Stimulated activated CD8-positive, alpha-beta memory T cell treated with anti-CD3 and anti-CD28 coated beads, Interleukin-12 subunit alpha, Interleukin-12 subunit beta, amount 100 ng/mL, for 4 hours (primary cell): ENCODE measurements around the gene ARHGEF7.
"Not testable (repeated sequence)": the region's sequence is repeated elsewhere in the genome, so short reads cannot be mapped to it uniquely, and the experiment has no call there.

Experiments used
- DNase-seq: peaks from one replicate; pipeline ENCODE4 v3.0.0-alpha.2; 2020; ENCODE audit warnings: low read depth

ARHGEF7 gene, protein sequence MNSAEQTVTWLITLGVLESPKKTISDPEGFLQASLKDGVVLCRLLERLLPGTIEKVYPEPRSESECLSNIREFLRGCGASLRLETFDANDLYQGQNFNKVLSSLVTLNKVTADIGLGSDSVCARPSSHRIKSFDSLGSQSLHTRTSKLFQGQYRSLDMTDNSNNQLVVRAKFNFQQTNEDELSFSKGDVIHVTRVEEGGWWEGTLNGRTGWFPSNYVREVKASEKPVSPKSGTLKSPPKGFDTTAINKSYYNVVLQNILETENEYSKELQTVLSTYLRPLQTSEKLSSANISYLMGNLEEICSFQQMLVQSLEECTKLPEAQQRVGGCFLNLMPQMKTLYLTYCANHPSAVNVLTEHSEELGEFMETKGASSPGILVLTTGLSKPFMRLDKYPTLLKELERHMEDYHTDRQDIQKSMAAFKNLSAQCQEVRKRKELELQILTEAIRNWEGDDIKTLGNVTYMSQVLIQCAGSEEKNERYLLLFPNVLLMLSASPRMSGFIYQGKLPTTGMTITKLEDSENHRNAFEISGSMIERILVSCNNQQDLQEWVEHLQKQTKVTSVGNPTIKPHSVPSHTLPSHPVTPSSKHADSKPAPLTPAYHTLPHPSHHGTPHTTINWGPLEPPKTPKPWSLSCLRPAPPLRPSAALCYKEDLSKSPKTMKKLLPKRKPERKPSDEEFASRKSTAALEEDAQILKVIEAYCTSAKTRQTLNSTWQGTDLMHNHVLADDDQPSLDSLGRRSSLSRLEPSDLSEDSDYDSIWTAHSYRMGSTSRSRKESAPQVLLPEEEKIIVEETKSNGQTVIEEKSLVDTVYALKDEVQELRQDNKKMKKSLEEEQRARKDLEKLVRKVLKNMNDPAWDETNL

GRCh38 chr13:111115061-111115964 lies at the start of gene ARHGEF7:
Gene ARHGEF7 (plus strand): TSS chr13:111115310. CDS start chr13:111115527, 217 bp downstream.
- no peak for DNase-seq

GRCh38 chr13:111065698-111066097 lies 49.4 kb upstream of the ARHGEF7 start:
- DNase-seq, result no peak

GRCh38 chr13:111066544-111066943 lies 48.6 kb upstream of the ARHGEF7 start:
- DNase-seq, result no peak

GRCh38 chr13:111068009-111068350 lies 47.1 kb upstream of the ARHGEF7 start:
- DNase-seq, result no peak

- DNase-seq, result not testable (repeated sequence)
Measured at GRCh38 chr13:111071120-111071519, 44.0 kb upstream of the ARHGEF7 start.

DNA sequence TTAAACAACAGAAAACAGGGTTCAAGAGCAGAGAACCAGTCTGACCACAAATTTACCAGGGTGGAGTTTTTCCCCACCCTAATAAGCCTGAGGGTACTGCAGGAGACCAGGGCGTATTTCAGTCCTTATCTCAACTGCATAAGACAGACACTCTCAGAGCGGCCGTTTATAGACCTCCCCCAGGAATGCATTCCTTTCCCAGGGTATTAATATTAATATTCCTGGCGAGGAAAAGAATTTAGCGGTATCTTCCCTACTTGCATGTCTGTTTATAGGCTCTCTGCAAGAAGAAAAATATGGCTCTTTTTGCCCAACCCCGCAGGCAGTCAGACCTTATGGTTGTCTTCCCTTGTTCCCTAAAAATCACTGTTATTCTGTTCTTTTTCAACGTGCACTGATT lies 43.6 kb upstream of the ARHGEF7 start:
- DNase-seq, result not testable (repeated sequence)

- DNase-seq, result no peak
Measured at GRCh38 chr13:111074826-111075225, 40.3 kb upstream of the ARHGEF7 start.

DNA sequence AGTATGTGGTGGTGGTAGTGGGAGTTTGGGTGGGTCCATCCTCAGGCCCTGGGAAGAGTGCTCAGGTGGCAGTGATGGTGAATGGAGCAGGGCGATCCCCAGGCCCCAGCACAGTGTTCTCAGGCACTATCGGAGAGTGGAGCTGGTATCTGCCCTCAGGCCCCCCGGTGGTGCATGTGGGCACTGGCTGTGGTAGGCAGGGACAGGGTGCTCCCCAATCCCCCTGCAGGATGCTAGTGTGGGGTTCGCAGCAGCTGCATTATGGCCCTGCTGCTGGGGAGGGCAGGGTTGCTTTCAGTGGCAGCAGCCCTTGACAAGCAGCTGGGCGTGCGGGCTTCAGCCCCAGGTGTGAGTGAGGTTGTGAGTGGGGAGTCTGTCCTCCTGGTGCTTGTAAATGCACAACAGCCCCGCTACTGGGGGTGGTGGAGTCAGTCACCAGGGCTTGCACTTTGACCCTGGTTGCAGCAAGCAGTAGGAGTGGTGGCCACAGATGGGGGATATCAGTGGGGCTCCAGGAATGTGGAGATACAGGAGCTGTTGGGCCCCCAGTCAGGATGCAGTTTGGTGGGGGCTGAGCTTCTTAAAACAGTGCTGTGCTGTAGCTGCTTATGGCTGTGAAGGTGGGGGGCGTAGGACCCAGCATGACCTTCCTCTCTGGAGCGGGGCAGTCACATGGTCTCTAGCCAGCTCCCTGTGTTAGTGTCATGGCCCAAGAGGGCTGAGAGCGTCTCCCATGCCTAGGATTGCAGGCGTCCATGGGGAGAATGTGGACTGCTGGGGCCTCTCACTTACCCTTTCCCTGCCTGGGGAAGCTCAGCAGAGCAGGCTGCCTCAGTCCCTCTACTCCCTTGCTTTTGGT lies 38.7 kb upstream of the ARHGEF7 start:
- DNase-seq, result no peak

DNA sequence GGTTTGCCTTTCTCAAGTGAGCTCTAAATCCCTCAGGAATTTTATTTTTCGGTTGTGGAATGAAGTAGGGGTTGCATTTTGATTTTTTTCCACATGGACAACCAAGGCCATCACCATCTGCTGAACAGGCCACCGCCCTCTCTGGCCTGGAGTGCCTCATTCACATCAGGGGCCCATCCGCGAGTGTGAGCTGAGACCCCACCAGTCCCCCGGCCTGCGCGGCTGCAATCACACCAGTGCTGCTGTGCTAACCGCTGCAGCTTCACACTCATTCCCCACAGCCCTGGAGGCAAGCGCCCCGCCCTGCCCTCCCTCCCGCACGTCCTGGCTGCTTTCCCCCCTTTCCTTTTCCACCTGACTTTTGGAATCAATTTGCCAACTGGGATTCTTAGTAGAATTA lies 35.7 kb upstream of the ARHGEF7 start:
- DNase-seq, result no peak

GRCh38 chr13:111080642-111081041 lies 34.5 kb upstream of the ARHGEF7 start:
- DNase-seq, result no peak

DNA sequence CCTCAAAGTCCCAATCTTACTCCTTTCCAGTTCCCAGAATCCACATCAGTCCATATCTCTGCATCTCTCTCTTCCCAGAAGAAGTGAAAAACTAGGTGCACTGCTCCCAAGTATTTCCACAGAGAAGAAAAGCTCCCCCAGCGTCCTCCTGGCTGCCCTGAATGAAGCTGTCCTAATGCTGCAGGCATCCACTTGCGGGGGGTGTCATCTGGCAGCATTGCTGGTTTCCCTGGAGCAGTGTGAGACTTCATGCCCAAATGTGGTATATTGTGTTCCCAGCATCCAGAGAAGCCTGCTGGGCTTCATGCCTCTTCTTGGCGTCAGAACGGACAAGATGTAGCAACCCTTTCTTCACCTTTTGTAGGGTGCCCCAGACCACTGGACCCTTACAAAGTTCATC lies 32.9 kb upstream of the ARHGEF7 start:
- no peak for DNase-seq

DNA sequence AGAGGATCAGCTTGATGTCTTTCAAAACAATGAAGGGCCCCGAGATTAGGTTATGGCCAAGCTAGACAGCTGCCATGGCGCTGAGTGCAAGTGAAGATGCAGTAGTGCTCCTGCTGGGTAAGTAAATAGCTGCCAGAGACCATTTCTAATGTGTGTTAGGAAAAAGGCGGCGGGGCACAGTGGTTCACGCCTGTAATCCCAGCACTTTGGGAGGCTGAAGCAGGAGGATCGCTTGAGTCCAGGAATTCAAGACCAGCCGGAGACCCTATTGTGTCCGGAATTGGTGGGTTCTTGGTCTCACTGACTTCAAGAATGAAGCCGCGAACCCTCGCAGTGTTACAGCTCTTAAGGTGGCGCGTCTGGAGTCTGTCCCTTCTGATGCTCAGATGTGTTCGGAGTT lies 32.3 kb upstream of the ARHGEF7 start:
- not testable (repeated sequence) for DNase-seq

DNA sequence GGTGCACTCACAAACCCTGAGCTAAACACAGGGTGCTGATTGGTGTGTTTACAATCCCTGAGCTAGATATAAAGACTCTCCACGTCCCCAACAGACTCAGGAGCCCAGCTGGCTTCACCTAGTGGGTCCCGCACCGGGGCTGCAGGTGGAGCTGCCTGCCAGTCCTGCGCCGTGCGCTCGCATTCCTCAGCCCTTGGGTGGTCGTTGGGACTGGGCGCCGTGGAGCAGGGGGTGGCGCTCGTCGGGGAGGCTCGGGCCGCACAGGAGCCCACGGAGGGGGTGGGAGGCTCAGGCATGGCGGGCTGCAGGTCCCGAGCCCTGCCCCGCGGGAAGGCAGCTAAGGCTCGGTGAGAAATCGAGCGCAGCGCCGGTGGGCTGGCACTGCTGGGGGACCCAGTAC lies 31.4 kb upstream of the ARHGEF7 start:
- DNase-seq, result not testable (repeated sequence)

- DNase-seq, result no peak
Measured at GRCh38 chr13:111090169-111090568, 24.9 kb upstream of the ARHGEF7 start.

DNA sequence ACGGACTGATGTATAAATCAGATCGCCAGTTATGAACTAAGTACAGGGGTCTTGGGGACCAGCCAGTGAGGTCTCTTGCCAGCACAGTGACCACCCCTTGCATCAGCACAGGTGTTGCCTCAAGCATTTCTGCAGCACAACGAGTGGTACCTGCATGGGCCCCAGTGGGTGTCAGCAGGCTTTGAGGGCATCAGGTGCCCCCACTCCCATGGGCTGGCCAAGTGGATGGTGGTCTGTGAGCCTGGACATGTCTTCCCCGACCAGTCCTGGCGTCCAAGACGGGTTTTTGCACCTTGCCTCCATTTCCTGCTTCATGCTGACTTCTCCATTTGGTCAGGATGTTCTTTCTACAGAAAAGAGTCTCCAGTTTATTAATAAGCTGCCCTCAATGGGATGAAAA lies 22.4 kb upstream of the ARHGEF7 start:
- DNase-seq, result no peak

GRCh38 chr13:111093136-111093535 lies 22.0 kb upstream of the ARHGEF7 start:
- DNase-seq, result no peak

GRCh38 chr13:111093634-111094033 lies 21.5 kb upstream of the ARHGEF7 start:
- DNase-seq, result no peak

GRCh38 chr13:111095031-111095840 lies 19.9 kb upstream of the ARHGEF7 start:
- DNase-seq, result no peak

GRCh38 chr13:111095911-111096501 lies 19.1 kb upstream of the ARHGEF7 start:
- no peak for DNase-seq

- no peak for DNase-seq
Measured at GRCh38 chr13:111099290-111099689, 15.8 kb upstream of the ARHGEF7 start.
